ENCODE data around the gene DYNLT1. TPM values are rescaled to one million over a fixed set of nuclear protein-coding genes. Genes with fewer than 3 reads are reported as not detected.

DYNLT1 gene
- polyA plus RNA-seq, 2 of the 4 experiments (the other 2 are of a cell fraction) = 130 to 174 TPM

- DNase-seq (ENCODE audit: low read depth in 1 of 2, low spot score in 1 of 2) = no peak
- TF ChIP-seq BHLHE40 (IDR thresholded peaks at IDR 0.05; ENCODE audit: low read depth, low read length) (no peak), RAD21 (conservative IDR thresholded peaks at IDR 0.05 in 1 of 2, IDR thresholded peaks at IDR 0.05 in 1 of 2) (no peak), JUN (IDR thresholded peaks at IDR 0.05) (no peak), POLR2A (IDR thresholded peaks at IDR 0.05; ENCODE audit: low read length) (no peak), MAZ (IDR thresholded peaks at IDR 0.05; ENCODE audit: borderline replicate concordance, low read depth, low read length) (no peak), ZSCAN20 (CRISPR knock-in tag; IDR thresholded peaks at IDR 0.05) (no peak), RFX5 (IDR thresholded peaks at IDR 0.05) (no peak), HOXB13 (CRISPR knock-in tag; IDR thresholded peaks at IDR 0.05; ENCODE audit: low read depth) (no peak), EHF (CRISPR knock-in tag; IDR thresholded peaks at IDR 0.05) (no peak), ESRRA (IDR thresholded peaks at IDR 0.05; ENCODE audit: borderline replicate concordance, low read length) (no peak), MAFK (IDR thresholded peaks at IDR 0.05; ENCODE audit: partially characterized antibody) (no peak), ZFP36 (IDR thresholded peaks at IDR 0.05; ENCODE audit: borderline replicate concordance, partially characterized antibody) (no peak), MYC (IDR thresholded peaks at IDR 0.05; ENCODE audit: borderline replicate concordance, low read length) (no peak), TFCP2L1 (CRISPR knock-in tag; IDR thresholded peaks at IDR 0.05) (no peak), RNF2 (IDR thresholded peaks at IDR 0.05; ENCODE audit: borderline replicate concordance, low read depth) (no peak)
- TF ChIP-seq, protein P1, sequence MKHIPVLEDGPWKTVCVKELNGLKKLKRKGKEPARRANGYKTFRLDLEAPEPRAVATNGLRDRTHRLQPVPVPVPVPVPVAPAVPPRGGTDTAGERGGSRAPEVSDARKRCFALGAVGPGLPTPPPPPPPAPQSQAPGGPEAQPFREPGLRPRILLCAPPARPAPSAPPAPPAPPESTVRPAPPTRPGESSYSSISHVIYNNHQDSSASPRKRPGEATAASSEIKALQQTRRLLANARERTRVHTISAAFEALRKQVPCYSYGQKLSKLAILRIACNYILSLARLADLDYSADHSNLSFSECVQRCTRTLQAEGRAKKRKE (CRISPR knock-in tag; IDR thresholded peaks at IDR 0.05; ENCODE audit: low read depth) = no peak
- no peak for ATAC-seq
- ChIA-PET POLR2A (no interaction called here), CTCF (interaction anchor here (0.6 to 1.0 kb wide), 2 partner anchors 14 to 24 kb away, joined by 3 read pairs; no protein-coding TSS in a partner anchor)
- no peak for FAIRE-seq
- 0 out of 3 replicates have a peak, but pooled peaks cover 4% of the 10 kb centered on the region for H3K9me3 ChIP-seq
- no peaks in the 10 kb centered on the region for H3K4me1 ChIP-seq
- 79% methylated on average over 7 of the region's 7 CpGs for WGBS (ENCODE audit: missing lambda C conversion rate)
- H3K27ac ChIP-seq = no peak overlapping the region
- no peak overlapping the region for H3K4me3 ChIP-seq
- no peak overlapping the region for H3K4me2 ChIP-seq
These were observed 53.3 kb downstream of the DYNLT1 start for GRCh38 chr6:158591134-158591809.

DNA sequence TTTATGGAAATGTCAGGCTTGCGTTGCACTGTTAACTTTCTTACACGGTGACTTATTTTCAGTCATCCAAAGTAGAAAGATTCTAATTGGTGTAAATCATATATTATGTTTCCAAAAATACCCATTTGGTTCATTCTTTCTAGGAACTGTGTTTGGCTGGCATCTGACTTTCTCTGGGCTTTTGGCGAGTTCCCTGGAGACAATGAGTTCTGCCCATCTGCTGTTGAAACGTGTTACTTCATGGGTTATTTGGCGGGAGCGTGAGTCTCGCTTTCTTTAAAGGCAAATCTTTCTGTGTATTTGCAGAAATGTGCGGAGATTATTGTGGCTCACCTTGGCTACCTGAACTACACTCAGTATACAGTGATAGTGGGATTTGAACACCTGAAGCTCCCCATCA is 55.2 kb downstream of the DYNLT1 start:
- H3K9me3 ChIP-seq = 0 out of 3 replicates have a peak, but pooled peaks cover 5% of the 10 kb centered on the region
- H3K27ac ChIP-seq = no peak overlapping the region
- TF ChIP-seq NR3C1 (IDR thresholded peaks at IDR 0.05) (no peak), ZSCAN20 (CRISPR knock-in tag; IDR thresholded peaks at IDR 0.05) (no peak), HOXA7 (CRISPR knock-in tag; IDR thresholded peaks at IDR 0.05) (no peak), USF2 (IDR thresholded peaks at IDR 0.05) (no peak), RNF2 (IDR thresholded peaks at IDR 0.05; ENCODE audit: borderline replicate concordance, low read depth) (no peak), ZC3H11A (IDR thresholded peaks at IDR 0.05) (no peak), TP53 (CRISPR knock-in tag; IDR thresholded peaks at IDR 0.05) (no peak), CEBPB (IDR thresholded peaks at IDR 0.05) (no peak), EP300 (IDR thresholded peaks at IDR 0.05) (no peak), PHF8 (IDR thresholded peaks at IDR 0.05; ENCODE audit: borderline replicate concordance, low read depth) (no peak), MAFK (IDR thresholded peaks at IDR 0.05; ENCODE audit: partially characterized antibody) (no peak), CBX2 (IDR thresholded peaks at IDR 0.05; ENCODE audit: borderline replicate concordance, low read depth) (no peak), CHD4 (IDR thresholded peaks at IDR 0.05; ENCODE audit: borderline replicate concordance) (no peak), HMGXB4 (CRISPR knock-in tag; IDR thresholded peaks at IDR 0.05; ENCODE audit: borderline replicate concordance) (no peak), HDAC2 (IDR thresholded peaks at IDR 0.05) (no peak), JUN (IDR thresholded peaks at IDR 0.05) (no peak), BCL3 (IDR thresholded peaks at IDR 0.05) (no peak)
- no peak overlapping the region for H3K4me3 ChIP-seq
- ATAC-seq = no peak
- DNase-seq (ENCODE audit: low read depth in 1 of 2, low spot score in 1 of 2) = no peak
- no peak for FAIRE-seq
- H3K4me2 ChIP-seq = no peak overlapping the region
- ChIA-PET CTCF (interaction anchor here (1.6 kb wide), 1 partner anchor 20 kb away, joined by 4 read pairs; no protein-coding TSS in a partner anchor), POLR2A (no interaction called here)
- no peaks in the 10 kb centered on the region for H3K4me1 ChIP-seq
- 95% methylated on average over 8 of the region's 8 CpGs for WGBS (ENCODE audit: missing lambda C conversion rate)

Measured in A549 (cell line).